ENCODE data around the gene STXBP3.

The STXBP3 gene

DNA sequence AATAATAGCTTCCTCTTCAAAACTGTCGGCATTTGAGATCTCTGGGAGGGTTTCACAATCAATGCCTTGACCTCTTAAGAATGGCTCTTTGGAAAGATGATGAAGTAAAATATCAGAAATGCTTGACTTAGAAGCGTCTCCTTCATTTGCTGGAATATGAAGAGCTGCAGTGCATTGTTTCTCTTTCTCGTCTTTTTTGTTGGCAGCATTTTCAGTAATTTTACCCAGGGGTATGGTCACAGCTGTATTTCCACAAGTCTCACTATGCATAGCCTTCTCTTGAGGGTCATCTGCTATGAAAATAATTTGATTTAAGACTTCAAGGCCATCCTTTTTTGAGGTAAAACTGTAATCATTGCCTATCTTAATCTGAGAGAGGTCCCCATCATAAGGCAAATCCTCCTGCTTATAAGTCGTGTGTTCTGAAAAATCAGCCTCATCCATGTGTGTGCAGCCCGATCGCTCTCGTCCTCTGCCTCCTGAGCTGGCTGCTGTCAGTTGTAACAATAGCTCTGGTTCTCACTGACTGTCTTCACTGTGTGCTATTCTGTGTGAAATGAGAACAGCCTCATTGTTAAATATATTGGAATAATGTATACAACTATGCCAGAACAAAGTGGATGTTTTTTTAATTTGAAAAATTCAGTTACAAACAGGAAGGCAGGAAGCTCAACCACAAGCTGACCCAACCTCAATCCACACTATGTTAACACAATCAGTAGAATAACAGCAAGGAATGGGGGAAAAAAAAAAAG lies 105.9 kb downstream of the STXBP3 start:
- Histone ChIP-seq H3K27me3 (ENCODE audit: insufficient read depth, low read length, poor library complexity) (no peaks in the 10 kb centered on the region), H3K27ac (ENCODE audit: low read length) (peak overlapping the region; percentile 86), H3K9ac (ENCODE audit: low read depth, low read length) (peak overlapping the region; percentile 38), H3K79me2 (ENCODE audit: insufficient read depth, low read length) (no peaks in the 10 kb centered on the region), H3K9me3 (ENCODE audit: insufficient read depth, low read length, severe bottlenecking) (no peaks in the 10 kb centered on the region), H3K4me1 (ENCODE audit: insufficient read depth, low read length) (peaks cover 28% of the 10 kb centered on the region), H3K36me3 (ENCODE audit: insufficient read depth, low read length) (no peaks in the 10 kb centered on the region), H3K4me2 (ENCODE audit: insufficient read depth, low read length) (peak overlapping the region; percentile 9; the same call in 1 of the 2 replicates), H3K4me3 (ENCODE audit: low read depth in 1 of 2, low read length in 2 of 2) (no peak overlapping the region), H2AFZ (ENCODE audit: low read depth, low read length) (peak overlapping the region; percentile 66), H4K20me1 (ENCODE audit: insufficient read depth, low read length) (no peaks in the 10 kb centered on the region)
- TF ChIP-seq EZH2 (IDR thresholded peaks at IDR 0.05; ENCODE audit: borderline replicate concordance, low read depth, low read length, severe bottlenecking): no peak
- TF ChIP-seq CTCF (IDR thresholded peaks at IDR 0.05; ENCODE audit: borderline replicate concordance, extremely low read depth, low read length, poor library complexity, severe bottlenecking): no peak
- ATAC-seq (ENCODE audit: insufficient read depth, low read depth) (peak; percentile 84), DNase-seq (peak; percentile 39)

GRCh38 chr1:108854221-108855019 lies 107.9 kb downstream of the STXBP3 start:
- TF ChIP-seq EZH2 (IDR thresholded peaks at IDR 0.05; ENCODE audit: borderline replicate concordance, low read depth, low read length, severe bottlenecking) (no peak), CTCF (IDR thresholded peaks at IDR 0.05; ENCODE audit: borderline replicate concordance, extremely low read depth, low read length, poor library complexity, severe bottlenecking) (no peak)
- Histone ChIP-seq H3K9ac (ENCODE audit: low read depth, low read length) (no peak overlapping the region), H3K9me3 (ENCODE audit: insufficient read depth, low read length, severe bottlenecking) (no peaks in the 10 kb centered on the region), H3K79me2 (ENCODE audit: insufficient read depth, low read length) (no peaks in the 10 kb centered on the region), H3K4me3 (ENCODE audit: low read depth in 1 of 2, low read length in 2 of 2) (no peak overlapping the region), H3K27ac (ENCODE audit: low read length) (no peak overlapping the region), H2AFZ (ENCODE audit: low read depth, low read length) (0 out of 2 replicates have a peak overlapping the region, but pooled peaks have one; percentile 36), H3K4me1 (ENCODE audit: insufficient read depth, low read length) (peaks cover 28% of the 10 kb centered on the region), H3K27me3 (ENCODE audit: insufficient read depth, low read length, poor library complexity) (no peaks in the 10 kb centered on the region), H3K4me2 (ENCODE audit: insufficient read depth, low read length) (no peak overlapping the region), H4K20me1 (ENCODE audit: insufficient read depth, low read length) (no peaks in the 10 kb centered on the region), H3K36me3 (ENCODE audit: insufficient read depth, low read length) (no peaks in the 10 kb centered on the region)
- ATAC-seq (ENCODE audit: insufficient read depth, low read depth): no peak
- no peak for DNase-seq

DNA sequence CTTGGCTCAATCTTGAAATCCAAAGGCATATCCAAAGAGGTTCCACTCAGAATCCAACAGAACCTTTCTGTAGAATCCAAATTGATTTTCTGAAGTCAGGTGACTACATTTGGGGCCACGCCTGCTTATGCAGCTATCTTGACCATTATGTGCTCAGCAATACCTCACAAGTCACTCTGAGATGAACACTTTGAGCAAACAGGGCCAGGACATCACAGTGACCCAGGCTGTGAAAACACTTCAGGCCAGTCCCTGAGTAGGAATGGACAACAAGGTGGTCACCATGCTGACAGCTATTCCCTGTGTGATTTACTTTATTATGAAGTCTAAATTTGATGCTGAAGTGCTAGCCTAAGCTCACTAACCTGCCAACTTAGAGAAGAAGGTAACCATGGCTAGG lies 110.5 kb downstream of the STXBP3 start, which contains the start of gene AKNAD1:
Gene AKNAD1, minus strand, starts transcription at position 101 of the 400 bp plus-strand sequence. CDS start 4,430 bp downstream, outside the sequence.
- H3K4me3 ChIP-seq (ENCODE audit: low read depth in 1 of 2, low read length in 2 of 2): no peak within 1 kb of the TSS
- TF ChIP-seq EZH2 (IDR thresholded peaks at IDR 0.05; ENCODE audit: borderline replicate concordance, low read depth, low read length, severe bottlenecking) (no peak), CTCF (IDR thresholded peaks at IDR 0.05; ENCODE audit: borderline replicate concordance, extremely low read depth, low read length, poor library complexity, severe bottlenecking) (no peak)
- DNase-seq: no peak

More for the DNA sequence above, 110.5 kb downstream of the STXBP3 start, which contains the start of gene AKNAD1:
- H3K9me3 ChIP-seq (ENCODE audit: insufficient read depth, low read length, severe bottlenecking): no peaks in the 10 kb centered on the region
- H4K20me1 ChIP-seq (ENCODE audit: insufficient read depth, low read length): no peaks in the 10 kb centered on the region
- no peaks in the 10 kb centered on the region for H3K79me2 ChIP-seq (ENCODE audit: insufficient read depth, low read length)
- no peaks in the 10 kb centered on the region for H3K27me3 ChIP-seq (ENCODE audit: insufficient read depth, low read length, poor library complexity)
- no peak within 1 kb of the TSS for H3K9ac ChIP-seq (ENCODE audit: low read depth, low read length)
- no peak within 1 kb of the TSS for H2AFZ ChIP-seq (ENCODE audit: low read depth, low read length)
- ATAC-seq (ENCODE audit: insufficient read depth, low read depth): no peak
- peaks cover 23% of the 10 kb centered on the region for H3K4me1 ChIP-seq (ENCODE audit: insufficient read depth, low read length)
- H3K27ac ChIP-seq (ENCODE audit: low read length): no peak within 1 kb of the TSS
- H3K36me3 ChIP-seq (ENCODE audit: insufficient read depth, low read length): no peaks in the 10 kb centered on the region
- H3K4me2 ChIP-seq (ENCODE audit: insufficient read depth, low read length): no peak within 1 kb of the TSS
